OCI-M2 (cell line): ENCODE results near the gene MIB2.
"Not testable (repeated sequence)": the region's sequence is repeated elsewhere in the genome, so short reads cannot be mapped to it uniquely, and the experiment has no call there.

Experiments
- DNase-seq: peaks from one replicate; lab custom pipeline; 2025; ENCODE audit not compliant: unreplicated experiment; lab: John Stamatoyannopoulos, UW

Gene MIB2

DNA sequence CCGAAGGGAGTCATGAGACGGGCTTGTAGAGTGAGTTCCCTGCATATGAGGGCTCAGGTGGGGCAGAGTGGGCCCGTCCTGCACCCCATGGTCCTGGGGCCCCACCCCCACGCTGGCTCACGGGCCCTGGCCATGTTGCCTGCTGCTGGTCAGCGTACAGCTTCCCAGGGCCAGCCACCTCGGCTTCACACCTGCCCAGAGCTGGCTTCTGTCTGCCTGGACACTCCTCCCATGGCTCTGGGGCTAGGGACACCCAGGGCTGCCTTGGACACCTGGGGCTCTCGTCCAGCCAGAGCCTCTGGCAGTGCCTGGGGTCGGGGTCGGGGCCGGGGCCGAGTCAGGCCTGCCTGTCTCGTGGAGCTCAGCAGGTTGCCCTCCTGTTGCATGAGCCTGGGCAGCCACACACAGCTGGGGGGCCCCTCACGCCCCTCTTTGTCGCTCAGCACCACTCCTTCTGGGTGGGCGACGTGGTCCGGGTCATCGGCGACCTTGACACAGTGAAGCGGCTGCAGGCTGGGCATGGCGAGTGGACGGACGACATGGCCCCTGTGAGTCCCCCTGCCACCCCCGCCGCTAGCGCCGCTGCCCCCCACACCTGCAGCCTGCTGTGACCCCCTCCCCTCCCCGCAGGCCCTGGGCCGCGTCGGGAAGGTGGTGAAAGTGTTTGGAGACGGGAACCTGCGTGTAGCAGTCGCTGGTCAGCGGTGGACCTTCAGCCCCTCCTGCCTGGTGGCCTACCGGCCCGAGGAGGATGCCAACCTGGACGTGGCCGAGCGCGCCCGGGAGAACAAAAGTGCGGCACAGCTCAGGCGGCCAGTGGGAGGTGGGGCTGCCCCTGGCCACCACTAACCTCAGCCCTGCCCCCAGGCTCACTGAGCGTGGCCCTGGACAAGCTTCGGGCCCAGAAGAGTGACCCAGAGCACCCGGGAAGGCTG, 11.2 kb downstream of the MIB2 start:
- no peak for DNase-seq

DNA sequence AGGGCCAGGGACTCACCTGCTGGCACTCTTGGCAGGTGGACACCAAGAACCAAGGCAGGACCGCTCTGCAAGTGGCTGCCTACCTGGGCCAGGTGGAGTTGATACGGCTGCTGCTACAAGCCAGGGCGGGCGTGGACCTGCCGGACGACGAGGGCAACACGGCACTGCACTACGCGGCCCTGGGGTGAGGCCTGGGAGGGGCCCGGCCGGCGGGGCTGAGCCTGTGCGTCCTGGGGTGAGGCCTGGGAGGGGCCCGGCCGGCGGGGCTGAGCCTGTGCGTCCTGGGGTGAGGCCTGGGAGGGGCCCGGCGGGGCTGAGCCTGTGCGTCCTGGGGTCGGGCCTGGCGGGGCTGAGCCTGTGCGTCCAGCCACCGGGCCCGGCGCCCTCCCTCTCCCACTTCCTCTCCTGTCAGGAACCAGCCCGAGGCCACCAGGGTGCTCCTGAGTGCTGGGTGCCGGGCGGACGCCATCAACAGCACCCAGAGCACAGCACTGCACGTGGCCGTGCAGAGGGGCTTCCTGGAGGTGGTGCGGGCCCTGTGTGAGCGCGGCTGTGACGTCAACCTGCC, 12.0 kb downstream of the MIB2 start:
- DNase-seq: no peak

DNA sequence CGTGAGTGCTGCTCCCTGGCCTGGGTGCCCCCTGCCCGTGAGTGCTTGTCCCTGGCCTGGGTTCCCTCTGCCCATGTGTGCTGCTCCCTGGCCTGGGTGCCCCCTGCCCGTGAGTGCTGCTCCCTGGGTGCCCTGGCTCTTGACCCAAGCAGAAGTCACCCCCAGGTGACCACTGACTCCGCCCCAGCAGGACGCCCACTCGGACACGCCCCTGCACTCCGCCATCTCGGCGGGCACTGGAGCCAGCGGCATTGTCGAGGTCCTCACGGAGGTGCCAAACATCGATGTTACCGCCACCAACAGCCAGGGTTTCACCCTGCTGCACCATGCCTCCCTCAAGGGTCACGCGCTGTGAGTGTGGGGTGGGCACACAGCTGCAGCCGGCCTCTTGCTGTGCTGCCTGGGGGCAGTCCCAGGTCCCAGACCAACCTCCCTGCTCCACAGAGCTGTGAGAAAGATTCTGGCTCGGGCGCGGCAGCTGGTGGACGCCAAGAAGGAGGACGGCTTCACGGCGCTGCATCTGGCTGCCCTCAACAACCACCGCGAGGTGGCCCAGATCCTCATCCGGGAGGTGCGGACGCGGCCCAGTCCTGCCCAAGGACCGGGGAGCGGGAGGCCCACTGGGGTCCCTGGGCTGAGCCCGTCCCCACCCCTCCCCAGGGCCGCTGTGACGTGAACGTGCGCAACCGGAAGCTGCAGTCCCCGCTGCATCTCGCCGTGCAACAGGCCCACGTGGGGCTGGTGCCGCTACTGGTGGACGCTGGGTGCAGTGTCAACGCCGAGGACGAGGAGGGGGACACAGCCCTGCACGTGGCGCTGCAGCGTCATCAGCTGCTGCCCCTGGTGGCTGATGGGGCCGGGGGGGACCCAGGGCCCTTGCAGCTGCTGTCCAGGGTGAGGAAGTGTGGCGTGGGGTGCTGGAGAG, 12.8 kb downstream of the MIB2 start:
- no peak for DNase-seq

- DNase-seq: no peak
Observed at GRCh38 chr1:1628754-1629429, 13.6 kb downstream of the MIB2 start.

- no peak for DNase-seq
Observed at GRCh38 chr1:1629430-1630190, 14.3 kb downstream of the MIB2 start.

DNA sequence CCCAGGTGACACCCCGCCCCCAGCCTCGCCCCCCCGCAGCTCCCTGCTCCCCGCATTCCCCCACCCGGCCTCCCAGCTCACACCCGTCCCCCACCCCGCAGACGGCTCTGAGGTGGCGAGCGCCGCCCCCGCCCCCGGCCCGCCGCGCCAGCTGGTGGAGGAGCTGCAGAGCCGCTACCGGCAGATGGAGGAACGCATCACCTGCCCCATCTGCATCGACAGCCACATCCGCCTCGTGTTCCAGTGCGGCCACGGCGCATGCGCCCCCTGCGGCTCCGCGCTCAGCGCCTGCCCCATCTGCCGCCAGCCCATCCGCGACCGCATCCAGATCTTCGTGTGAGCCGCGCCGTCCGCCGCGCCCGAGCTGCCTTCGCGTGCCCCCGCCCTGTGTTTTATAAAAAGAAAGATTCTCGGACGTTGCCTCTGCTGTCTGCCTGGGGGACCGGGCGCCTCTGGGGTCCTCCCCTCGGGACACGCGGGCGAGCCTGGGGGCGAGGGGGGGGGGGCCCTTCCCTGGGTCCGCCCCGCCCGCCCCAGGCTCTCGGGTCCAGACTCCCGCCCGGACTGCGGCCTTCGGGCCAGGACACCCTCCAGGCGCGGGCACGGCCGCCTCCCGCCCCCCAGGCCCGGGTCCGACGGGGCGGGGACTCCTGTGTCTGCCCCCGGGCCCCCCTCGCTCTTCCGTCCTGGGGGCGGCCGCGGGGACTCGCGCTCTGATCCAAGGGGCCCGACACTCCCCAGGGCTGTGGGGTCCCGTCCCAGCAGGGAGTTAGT, 15.1 kb downstream of the MIB2 start:
- DNase-seq: no peak

GRCh38 chr1:1630965-1631781, 15.9 kb downstream of the MIB2 start:
- no peak for DNase-seq

DNA sequence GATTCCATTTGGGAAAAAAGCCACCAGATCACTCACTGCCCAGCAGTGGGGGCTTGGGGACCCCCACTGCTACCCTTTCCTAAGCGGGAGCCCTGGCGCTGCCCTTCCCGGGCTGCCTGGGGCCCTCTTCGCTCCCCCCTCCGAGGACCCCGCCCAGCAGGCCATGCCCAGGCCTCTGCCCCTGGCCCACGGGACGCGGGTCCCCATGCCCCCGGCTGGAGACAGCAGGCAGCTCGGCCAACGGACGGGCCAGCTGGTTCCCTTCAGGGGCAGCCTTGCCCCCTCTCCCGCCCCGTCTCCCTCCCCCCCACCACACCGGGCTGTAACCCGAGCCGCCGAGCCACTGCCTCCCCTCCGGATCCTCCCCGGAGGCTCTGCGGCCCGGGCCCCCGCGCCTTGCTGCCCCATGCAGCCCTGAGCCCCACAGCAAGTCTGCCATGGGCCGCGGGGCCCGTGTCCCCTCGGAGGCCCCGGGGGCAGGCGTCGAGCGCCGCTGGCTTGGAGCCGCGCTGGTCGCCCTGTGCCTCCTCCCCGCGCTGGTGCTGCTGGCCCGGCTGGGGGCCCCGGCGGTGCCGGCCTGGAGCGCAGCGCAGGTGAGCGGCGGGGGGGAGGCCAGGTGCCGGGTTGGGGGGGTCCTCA, 16.6 kb downstream of the MIB2 start, which contains the start of gene MMP23B:
MMP23B (plus strand) TSS at position 392 of the 639 bp plus-strand sequence; CDS start at position 438, 46 bp downstream.
- no peak for DNase-seq

- DNase-seq: not testable (repeated sequence)
Observed at GRCh38 chr1:1633409-1633808, 18.1 kb downstream of the MIB2 start.

DNA sequence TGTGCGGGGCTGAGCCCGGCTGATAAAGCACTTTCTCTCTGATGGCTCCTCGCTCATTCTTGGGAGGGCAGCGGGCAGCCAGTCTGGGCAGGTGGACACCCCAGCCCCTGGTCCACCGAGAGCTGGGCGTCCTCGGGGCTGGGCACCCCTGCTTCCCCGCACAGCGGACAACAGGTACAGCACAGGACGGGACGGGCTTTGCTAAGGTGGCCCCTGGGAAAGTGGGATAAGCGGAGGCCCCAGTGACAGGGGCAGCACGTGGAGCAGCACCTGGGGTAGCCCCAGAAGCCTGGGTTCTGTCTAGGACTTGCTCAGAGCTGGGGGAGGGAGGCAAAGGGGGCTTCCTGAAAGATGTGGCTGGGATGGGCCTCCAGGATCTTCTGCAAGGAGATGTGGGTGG, 19.3 kb downstream of the MIB2 start:
- DNase-seq: not testable (repeated sequence)

- DNase-seq: not testable (repeated sequence)
Observed at GRCh38 chr1:1636621-1637478, 21.6 kb downstream of the MIB2 start.

GRCh38 chr1:1637479-1637875, 22.2 kb downstream of the MIB2 start:
- DNase-seq: not testable (repeated sequence)

DNA sequence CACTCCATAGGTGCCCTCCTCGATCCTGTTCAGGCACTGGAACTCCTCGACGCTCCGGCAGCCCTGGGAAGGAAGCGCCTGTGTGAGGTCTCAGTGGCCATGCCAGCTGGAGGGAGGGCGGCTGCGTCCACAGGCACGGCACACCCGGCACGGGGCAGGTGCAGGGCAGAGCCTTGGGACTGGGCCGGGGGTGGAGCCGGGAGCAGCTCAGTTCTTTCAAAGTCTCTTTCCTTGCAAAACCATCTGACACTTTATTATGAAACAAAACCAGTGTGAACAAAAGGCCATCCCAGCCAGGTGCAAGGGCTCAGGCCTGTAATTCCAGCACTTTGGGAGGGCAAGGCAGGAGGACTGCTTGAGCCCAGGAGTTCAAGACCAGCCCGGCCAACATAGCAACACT, 23.2 kb downstream of the MIB2 start:
- DNase-seq: not testable (repeated sequence)

DNA sequence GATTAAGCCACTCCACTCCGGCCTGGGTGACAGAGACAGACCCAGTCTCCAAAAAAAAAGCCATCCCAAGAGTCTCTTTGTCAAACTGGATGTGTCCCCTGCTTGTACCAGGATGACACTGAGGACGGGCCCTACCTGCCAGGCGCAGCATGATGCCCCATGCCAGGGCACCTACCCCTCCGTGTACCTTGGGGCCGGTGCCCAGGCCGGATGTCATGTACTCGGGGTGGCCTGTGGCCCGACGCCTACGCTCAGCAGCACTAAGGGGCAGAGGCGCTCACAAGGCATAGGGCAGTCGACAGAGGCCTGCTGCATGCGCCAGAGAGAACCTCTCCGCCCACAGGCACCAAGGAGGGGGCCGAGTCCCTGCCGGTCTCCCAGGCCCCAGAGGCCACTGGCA, 24.1 kb downstream of the MIB2 start:
- not testable (repeated sequence) for DNase-seq

- DNase-seq: not testable (repeated sequence)
Observed at GRCh38 chr1:1640081-1640480, 24.8 kb downstream of the MIB2 start.

DNA sequence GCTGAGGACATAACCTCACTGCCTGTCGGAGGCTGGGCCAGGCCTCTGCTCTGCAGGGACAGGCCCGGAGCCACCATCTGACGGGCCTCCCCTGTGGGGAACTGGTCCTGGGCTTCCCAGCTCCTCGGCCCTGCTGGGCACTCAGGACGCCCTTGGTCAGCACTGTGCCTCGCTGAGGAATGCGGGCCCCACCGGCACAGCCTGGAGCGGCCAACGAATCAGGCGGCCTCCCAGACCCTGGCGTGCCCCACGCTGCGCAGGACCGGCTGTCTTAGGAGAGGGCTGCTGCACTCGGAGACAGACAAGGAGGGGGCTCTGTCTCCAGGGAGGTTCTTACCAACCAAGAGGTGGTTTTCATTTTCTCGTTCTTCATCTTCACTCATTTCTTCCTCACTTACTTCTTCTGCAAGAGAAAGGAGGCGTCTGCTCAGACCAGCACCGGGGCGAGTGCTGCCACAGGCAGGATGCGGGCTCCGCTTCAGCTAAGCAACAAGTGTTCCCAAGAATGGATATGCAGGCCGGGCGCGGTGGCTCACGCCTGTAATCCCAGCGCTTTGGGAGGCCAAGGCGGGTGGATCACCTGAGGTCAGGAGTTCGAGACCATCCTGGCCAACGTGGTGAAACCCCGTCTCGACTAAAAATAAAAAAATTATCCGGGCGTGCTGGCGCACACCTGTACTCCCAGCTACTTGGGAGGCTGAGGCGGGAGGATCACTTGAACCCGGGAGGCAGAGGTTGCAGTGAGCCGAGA, 25.6 kb downstream of the MIB2 start:
- DNase-seq: not testable (repeated sequence)
